T-helper 1 cell treated with Interleukin-12 subunit alpha and Interleukin-12 subunit beta and Interleukin-4 antibody, amounts not matched to agents 30 μg/mL and 1 μg/mL, for 36 hours (primary cell): ENCODE data around the gene SGO1.
A peak's percentile ranks its signal among the peaks of the same experiment; 100 is the strongest.

Experiments used
- H3K27ac Mint-ChIP-seq: one replicate; pipeline ENCODE4 v1.8.0; 2021; ENCODE audit warnings: mild to moderate bottlenecking, mixed read lengths
- H3K27me3 Mint-ChIP-seq: one replicate; pipeline ENCODE4 v1.8.0; 2021; ENCODE audit warnings: low read depth, mixed read lengths
- H3K36me3 Mint-ChIP-seq: one replicate; pipeline ENCODE4 v1.8.0; 2021; ENCODE audit warnings: low read depth, mixed read lengths
- H3K4me1 Mint-ChIP-seq: one replicate; pipeline ENCODE4 v1.8.0; 2021; ENCODE audit warnings: low read depth, mixed read lengths
- H3K4me3 Mint-ChIP-seq: one replicate; pipeline ENCODE4 v1.8.0; 2021; ENCODE audit warnings: mild to moderate bottlenecking, moderate library complexity, mixed read lengths
- H3K9me3 Mint-ChIP-seq: one replicate; pipeline ENCODE4 v1.8.0; 2021; ENCODE audit warnings: mixed read lengths

SGO1 gene

DNA sequence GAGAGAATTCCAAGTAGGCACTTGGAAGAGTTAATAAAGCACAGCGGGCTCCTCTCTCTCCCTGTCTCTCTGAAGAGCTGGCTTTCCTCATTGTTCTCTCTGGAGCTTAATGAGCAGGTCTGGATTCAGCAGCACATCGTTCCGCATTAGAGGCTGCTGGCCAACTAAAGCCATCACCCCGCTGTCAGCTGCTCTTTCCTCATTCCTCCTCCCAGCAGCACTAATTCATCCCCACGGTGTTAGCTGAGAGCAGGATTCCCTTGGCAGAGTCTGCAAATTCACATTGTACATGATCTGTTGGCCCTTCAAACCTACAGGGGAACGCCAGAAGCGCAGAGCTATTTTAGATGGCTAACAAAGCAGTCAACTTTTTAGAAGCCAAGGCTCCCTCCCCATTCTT lies 44.2 kb downstream of the SGO1 start:
- Mint-ChIP-seq H3K36me3 (peaks cover 50% of the 10 kb centered on the region), H3K4me3 (no peak overlapping the region), H3K27me3 (no peaks in the 10 kb centered on the region), H3K9me3 (peaks cover 5% of the 10 kb centered on the region), H3K27ac (no peak overlapping the region), H3K4me1 (peaks cover 6% of the 10 kb centered on the region)

DNA sequence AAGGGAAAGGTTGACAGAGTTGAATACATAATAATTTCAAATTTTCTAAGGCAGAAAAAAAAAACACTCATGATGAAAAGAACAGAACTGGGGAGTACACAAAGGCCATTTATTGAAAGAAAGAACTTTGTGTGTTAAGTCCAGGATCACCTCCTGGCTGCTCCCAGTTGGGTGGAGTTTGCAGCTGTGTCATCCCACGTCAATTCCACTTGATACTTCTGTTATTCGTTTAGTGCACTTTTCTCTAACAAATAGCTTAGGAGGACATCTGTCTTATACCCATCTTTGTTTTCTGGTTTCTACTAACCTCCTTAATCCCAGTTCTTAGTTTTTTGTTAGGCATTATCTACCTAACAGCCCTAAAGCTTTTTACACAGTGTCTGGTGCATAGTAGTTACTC lies 44.7 kb downstream of the SGO1 start:
- Mint-ChIP-seq H3K27me3 (no peaks in the 10 kb centered on the region), H3K27ac (no peak overlapping the region), H3K36me3 (peaks cover 48% of the 10 kb centered on the region), H3K4me3 (no peak overlapping the region), H3K4me1 (peaks cover 6% of the 10 kb centered on the region), H3K9me3 (peaks cover 5% of the 10 kb centered on the region)

DNA sequence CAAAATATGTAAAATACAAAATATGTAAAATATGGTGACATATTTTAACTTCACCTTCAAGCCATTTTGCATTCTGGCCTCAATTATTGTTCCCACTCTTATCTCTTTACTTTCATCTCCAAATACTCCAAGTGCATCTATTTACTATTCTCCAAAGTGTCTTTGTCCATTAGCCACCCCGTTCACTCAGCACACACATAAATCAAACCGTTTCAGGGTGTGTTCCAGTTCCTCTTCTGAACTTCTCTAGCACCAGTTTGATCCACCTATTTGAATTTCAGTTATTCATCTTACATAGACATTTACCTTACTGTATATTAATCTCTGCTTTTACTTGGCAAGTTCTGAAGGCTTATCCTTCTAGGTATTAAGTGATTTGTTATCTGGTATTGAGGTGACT lies 45.1 kb downstream of the SGO1 start:
- H3K27me3 Mint-ChIP-seq = no peaks in the 10 kb centered on the region
- H3K36me3 Mint-ChIP-seq = peaks cover 49% of the 10 kb centered on the region
- peaks cover 4% of the 10 kb centered on the region for H3K4me1 Mint-ChIP-seq
- no peak overlapping the region for H3K27ac Mint-ChIP-seq
- H3K9me3 Mint-ChIP-seq = peaks cover 5% of the 10 kb centered on the region
- H3K4me3 Mint-ChIP-seq = no peak overlapping the region

DNA sequence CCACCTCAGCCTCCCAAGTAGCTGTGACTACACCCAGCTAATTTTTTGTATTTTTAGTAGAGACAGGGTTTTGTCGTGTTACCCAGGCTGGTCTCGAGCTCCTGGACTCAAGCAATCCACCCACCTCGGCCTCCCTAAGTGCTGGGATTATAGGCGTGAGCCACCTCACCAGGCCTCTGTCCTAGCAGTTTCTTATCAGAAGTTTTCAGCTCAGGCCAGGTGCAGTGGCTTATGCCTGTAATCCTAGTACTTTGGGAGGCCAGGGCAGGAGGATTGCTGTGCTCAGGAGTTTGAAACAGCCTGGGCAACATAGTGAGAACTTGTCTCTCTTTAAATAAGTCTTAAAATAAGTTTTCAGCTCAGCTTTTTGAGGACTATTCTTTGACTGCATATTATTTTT lies 48.4 kb downstream of the SGO1 start:
- H3K27me3 Mint-ChIP-seq = no peaks in the 10 kb centered on the region
- no peak overlapping the region for H3K27ac Mint-ChIP-seq
- peaks cover 49% of the 10 kb centered on the region for H3K36me3 Mint-ChIP-seq
- no peak overlapping the region for H3K4me3 Mint-ChIP-seq
- H3K4me1 Mint-ChIP-seq = peaks cover 3% of the 10 kb centered on the region
- H3K9me3 Mint-ChIP-seq = peaks cover 5% of the 10 kb centered on the region

DNA sequence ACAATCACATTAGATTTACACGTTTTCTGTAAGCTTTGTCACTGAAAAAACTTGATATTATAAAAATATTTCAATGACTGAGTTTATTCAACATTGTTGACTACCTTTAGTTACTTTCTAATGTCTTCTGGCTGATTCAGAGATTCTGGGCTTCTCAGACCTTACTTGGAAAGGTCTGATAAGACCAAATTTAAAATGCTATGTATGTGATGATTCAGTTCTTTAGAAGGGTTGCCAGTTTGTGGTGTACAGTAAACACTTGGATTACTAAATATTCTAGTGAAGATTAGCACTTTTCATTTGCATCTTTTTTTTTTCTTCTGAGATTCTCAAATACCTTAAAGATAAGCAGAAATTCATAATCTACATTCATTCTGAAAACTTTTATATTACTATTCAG lies 49.8 kb downstream of the SGO1 start:
- H3K4me1 Mint-ChIP-seq = peaks cover 6% of the 10 kb centered on the region
- H3K27me3 Mint-ChIP-seq = no peaks in the 10 kb centered on the region
- peaks cover 42% of the 10 kb centered on the region for H3K36me3 Mint-ChIP-seq
- H3K4me3 Mint-ChIP-seq = no peak overlapping the region
- H3K27ac Mint-ChIP-seq = no peak overlapping the region
- H3K9me3 Mint-ChIP-seq = no peaks in the 10 kb centered on the region

DNA sequence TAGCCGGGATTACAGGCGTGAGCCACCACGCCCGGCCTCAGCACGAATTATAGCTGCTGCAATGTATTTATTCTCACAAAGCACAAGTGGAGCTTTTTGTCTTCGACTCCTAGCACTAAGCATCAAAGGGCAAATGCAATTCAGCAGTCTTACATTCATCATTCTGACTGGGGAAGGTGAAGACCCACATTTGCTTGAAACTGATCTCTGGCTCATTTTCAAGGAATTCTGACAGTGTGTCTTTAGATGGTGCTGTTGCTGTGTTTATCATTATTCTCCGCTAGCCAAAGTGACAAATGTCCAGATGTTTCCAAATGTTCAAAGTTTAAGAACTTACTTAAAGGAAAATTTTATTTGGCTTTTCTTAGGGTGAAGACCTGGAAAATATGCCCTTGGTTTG lies 55.9 kb downstream of the SGO1 start:
- H3K27me3 Mint-ChIP-seq = no peaks in the 10 kb centered on the region
- H3K36me3 Mint-ChIP-seq = peaks cover 50% of the 10 kb centered on the region
- H3K27ac Mint-ChIP-seq = no peak overlapping the region
- H3K4me1 Mint-ChIP-seq = peaks cover 19% of the 10 kb centered on the region
- no peaks in the 10 kb centered on the region for H3K9me3 Mint-ChIP-seq
- H3K4me3 Mint-ChIP-seq = no peak overlapping the region

DNA sequence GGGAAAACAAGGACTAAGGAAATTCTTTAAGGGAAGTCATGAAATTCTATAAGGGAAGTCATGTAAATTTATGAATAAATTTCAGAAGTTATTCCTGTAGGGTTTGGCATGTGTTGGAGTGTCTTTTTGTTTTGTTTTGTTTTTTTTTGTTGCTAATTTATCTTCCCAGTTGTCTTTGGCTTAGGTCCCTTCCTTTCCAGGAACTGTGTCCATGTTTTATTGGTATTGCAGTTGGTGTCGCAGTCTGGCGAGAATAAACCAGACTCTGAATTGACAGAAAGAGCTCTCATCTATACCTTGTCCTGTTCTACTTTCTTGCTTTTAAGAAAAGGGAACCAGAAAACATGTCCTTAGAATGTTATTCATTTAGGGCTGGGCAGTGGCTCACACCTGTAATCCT lies 57.6 kb downstream of the SGO1 start:
- Mint-ChIP-seq H3K9me3 (no peaks in the 10 kb centered on the region), H3K36me3 (peaks cover 52% of the 10 kb centered on the region), H3K27me3 (no peaks in the 10 kb centered on the region), H3K4me3 (no peak overlapping the region), H3K27ac (no peak overlapping the region), H3K4me1 (peaks cover 23% of the 10 kb centered on the region)

DNA sequence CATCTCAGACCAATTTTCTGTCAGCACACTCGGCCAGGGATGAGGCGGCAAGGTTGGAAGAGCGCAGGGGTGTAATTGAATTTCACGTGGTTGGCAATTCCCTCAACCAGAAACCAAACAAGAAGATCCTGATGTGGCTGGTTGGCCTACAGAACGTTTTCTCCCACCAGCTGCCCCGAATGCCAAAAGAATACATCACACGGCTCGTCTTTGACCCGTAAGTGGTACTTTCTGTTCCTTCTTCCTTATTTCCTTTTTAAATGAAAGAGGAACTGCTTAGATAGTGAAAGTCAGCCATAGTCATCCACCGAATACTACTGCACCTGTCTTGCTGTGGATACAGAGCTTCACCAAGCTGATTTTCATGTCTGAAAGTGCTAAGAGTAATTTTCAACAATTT lies 60.1 kb downstream of the SGO1 start:
- Mint-ChIP-seq H3K27me3 (no peaks in the 10 kb centered on the region), H3K36me3 (peaks cover 66% of the 10 kb centered on the region), H3K4me3 (no peak overlapping the region), H3K27ac (peak overlapping the region; percentile 35), H3K9me3 (no peaks in the 10 kb centered on the region), H3K4me1 (peaks cover 19% of the 10 kb centered on the region)

DNA sequence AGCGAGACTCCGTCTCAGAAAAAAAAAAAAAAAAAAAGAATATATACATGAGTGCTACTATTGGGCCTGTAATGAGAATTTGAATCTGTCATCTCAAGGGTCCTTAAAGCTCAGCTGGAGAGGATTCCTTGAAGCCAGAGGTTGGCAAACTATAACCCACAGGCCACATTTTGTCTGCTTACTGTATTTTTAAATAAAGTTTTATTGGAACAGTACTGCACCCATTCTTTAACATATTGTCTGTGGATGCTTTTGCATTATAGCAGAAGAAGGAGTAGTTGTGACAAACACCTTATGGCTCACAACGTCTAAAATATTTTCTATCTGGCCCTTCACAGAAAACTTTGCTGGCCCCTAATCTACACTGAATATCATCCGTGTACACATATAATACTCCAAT lies 60.7 kb downstream of the SGO1 start:
- peaks cover 67% of the 10 kb centered on the region for H3K36me3 Mint-ChIP-seq
- no peaks in the 10 kb centered on the region for H3K9me3 Mint-ChIP-seq
- peaks cover 19% of the 10 kb centered on the region for H3K4me1 Mint-ChIP-seq
- H3K4me3 Mint-ChIP-seq = no peak overlapping the region
- no peaks in the 10 kb centered on the region for H3K27me3 Mint-ChIP-seq
- H3K27ac Mint-ChIP-seq = peak overlapping the region; percentile 35

DNA sequence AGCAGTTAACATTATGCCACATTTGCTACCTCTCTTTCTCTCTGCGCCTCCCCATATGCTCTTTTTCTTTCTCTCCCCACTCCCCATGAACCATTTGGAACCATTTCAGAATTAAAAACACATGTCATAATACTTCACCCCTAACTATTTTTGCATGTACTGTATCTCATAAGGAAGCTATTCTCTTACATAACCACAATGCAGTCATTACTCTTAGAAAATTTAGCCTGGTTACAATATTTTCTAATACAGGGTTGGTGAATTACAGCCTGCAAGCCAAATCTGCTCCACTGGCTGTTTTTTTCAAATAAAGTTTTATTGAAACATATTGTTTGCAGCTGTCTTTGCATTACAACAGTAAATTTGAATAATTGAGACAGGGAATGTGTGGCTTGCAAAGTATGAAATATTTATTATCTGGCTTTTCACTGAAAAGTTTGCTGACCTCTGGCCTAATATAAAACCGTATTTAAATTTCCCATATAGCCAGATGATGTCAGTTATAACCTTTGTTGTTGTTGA lies 62.8 kb downstream of the SGO1 start:
- Mint-ChIP-seq H3K4me1 (peaks cover 19% of the 10 kb centered on the region), H3K36me3 (peaks cover 68% of the 10 kb centered on the region), H3K27ac (no peak overlapping the region)

DNA sequence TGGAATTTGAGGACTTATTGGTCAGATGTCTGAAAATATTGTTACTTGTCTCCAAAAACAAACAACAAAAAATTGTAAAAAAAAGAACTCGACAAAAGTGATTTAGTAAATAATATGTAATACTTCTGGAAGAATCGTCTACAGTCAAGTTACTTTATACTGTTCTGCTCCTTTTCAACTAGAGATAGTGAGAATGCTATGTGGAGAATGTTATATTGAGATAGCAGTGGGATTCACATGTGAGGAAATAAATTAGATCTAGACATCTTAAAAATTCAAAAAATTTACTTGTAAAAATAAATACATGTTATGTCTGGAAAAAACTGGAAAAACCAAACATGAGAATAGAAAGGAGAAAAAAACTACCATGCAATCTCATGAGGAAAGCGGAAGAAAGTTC lies 64.9 kb downstream of the SGO1 start:
- Mint-ChIP-seq H3K27me3 (no peaks in the 10 kb centered on the region), H3K4me3 (no peak overlapping the region), H3K4me1 (peaks cover 11% of the 10 kb centered on the region), H3K36me3 (peaks cover 67% of the 10 kb centered on the region), H3K9me3 (no peaks in the 10 kb centered on the region), H3K27ac (no peak overlapping the region)

More for the DNA sequence above, 62.8 kb downstream of the SGO1 start:
- Mint-ChIP-seq H3K4me3 (no peak overlapping the region), H3K9me3 (no peaks in the 10 kb centered on the region), H3K27me3 (no peaks in the 10 kb centered on the region)
